Adrenal gland (tissue), 5 donors: ENCODE data around the gene ZNF654.

Source experiments
- POLR2A ChIP-seq, 2 donors: fragments of 450-650 bp; IDR thresholded peaks; one replicate each; pipeline ENCODE4 v1.6.1; 2017; ENCODE audit warnings: antibody characterized with exemption in 2 of 2, mild to moderate bottlenecking in 2 of 2, moderate library complexity in 1 of 2
- TF ChIP-seq, protein P1 (sequence below), 6 experiments: fragments of 450-650 bp in 4 of 6; fragments of 200-600 bp in 2 of 6; sonication (generic) in 1 of 6; IDR thresholded peaks; 1 replicate in 5 of 6; 2 replicates in 1 of 6; pipeline versions ENCODE4 v1.5.1 to v1.8.0; 2016 to 2021; ENCODE audit warnings: antibody characterized with exemption in 6 of 6, mild to moderate bottlenecking in 2 of 6, moderate library complexity in 1 of 6
- donor health status: DM: no; HTN: no; CAD: no.

DNA sequence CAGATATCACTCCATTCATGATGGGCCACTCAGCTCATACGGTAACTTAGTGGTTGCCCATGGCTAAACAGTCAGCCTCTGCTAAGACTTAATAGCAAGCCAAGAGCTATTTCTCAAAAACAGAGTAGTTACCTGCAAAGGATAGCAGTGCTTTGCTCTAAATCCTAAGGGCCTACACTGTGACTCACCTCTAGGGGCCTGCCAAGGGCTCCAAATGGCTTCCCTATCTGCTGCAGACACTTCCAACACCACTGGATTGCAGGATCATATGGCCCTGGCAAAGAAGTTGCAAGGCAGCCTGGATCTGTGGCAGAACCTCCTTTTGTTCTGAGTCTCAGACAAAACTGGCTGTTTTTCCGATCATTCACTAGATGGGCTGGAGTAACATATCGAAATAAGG lies 18.1 kb upstream of the ZNF654 start:
- TF ChIP-seq, protein P1, sequence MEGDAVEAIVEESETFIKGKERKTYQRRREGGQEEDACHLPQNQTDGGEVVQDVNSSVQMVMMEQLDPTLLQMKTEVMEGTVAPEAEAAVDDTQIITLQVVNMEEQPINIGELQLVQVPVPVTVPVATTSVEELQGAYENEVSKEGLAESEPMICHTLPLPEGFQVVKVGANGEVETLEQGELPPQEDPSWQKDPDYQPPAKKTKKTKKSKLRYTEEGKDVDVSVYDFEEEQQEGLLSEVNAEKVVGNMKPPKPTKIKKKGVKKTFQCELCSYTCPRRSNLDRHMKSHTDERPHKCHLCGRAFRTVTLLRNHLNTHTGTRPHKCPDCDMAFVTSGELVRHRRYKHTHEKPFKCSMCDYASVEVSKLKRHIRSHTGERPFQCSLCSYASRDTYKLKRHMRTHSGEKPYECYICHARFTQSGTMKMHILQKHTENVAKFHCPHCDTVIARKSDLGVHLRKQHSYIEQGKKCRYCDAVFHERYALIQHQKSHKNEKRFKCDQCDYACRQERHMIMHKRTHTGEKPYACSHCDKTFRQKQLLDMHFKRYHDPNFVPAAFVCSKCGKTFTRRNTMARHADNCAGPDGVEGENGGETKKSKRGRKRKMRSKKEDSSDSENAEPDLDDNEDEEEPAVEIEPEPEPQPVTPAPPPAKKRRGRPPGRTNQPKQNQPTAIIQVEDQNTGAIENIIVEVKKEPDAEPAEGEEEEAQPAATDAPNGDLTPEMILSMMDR (IDR thresholded peaks at IDR 0.05), result no peak
- TF ChIP-seq POLR2A (IDR thresholded peaks at IDR 0.05), result no peak
